Fibroblast of skin of left quadriceps (primary cell): Measurements from ENCODE around the gene TOMM34.

Experiments
- DNase-seq, 2 experiments: peaks; one replicate each; pipeline ENCODE4 v3.0.0-alpha.2; 2013; ENCODE audit warnings: low read depth in 2 of 2

Gene TOMM34

GRCh38 chr20:44894959-44895358, 65.2 kb downstream of the TOMM34 start:
- no peak for DNase-seq
